Left forelimb (tissue), 1 donor: Measurements from ENCODE around the gene SYCP3.
"Not testable (repeated sequence)": the region's sequence is repeated elsewhere in the genome, so short reads cannot be mapped to it uniquely, and the experiment has no call there.

ENCODE experiments used
- DNase-seq: peaks from one replicate; pipeline ENCODE4 v3.0.0-alpha.2; 2018; ENCODE audit warnings: low spot score

Gene SYCP3

GRCh38 chr12:101759396-101760047, 20.3 kb upstream of the SYCP3 start:
- DNase-seq, result no peak

GRCh38 chr12:101750152-101750551, 10.9 kb upstream of the SYCP3 start:
- DNase-seq, result no peak

GRCh38 chr12:101749657-101750056, 10.4 kb upstream of the SYCP3 start:
- DNase-seq, result no peak

GRCh38 chr12:101748907-101749306, 9.6 kb upstream of the SYCP3 start:
- DNase-seq, result no peak

- no peak for DNase-seq
Observed at GRCh38 chr12:101747697-101748096, 8.4 kb upstream of the SYCP3 start.

GRCh38 chr12:101746661-101747060, 7.4 kb upstream of the SYCP3 start:
- DNase-seq, result no peak

- DNase-seq, result no peak
Observed at GRCh38 chr12:101746196-101746595, 6.9 kb upstream of the SYCP3 start.

- DNase-seq, result no peak
Observed at GRCh38 chr12:101745481-101745880, 6.2 kb upstream of the SYCP3 start.

- no peak for DNase-seq
Observed at GRCh38 chr12:101743724-101744472, 4.6 kb upstream of the SYCP3 start.

- no peak for DNase-seq
Observed at GRCh38 chr12:101743242-101743641, 4.0 kb upstream of the SYCP3 start.

- DNase-seq, result no peak
Observed at GRCh38 chr12:101740980-101741379, 1.7 kb upstream of the SYCP3 start.

- no peak for DNase-seq
Observed at GRCh38 chr12:101740566-101740965, 1.3 kb upstream of the SYCP3 start.

GRCh38 chr12:101737476-101737875, 1.8 kb downstream of the SYCP3 start:
- DNase-seq, result no peak

- not testable (repeated sequence) for DNase-seq
Observed at GRCh38 chr12:101734482-101734881, 4.8 kb downstream of the SYCP3 start.

GRCh38 chr12:101733166-101733565, 6.1 kb downstream of the SYCP3 start:
- DNase-seq, result no peak

GRCh38 chr12:101732318-101732717, 6.9 kb downstream of the SYCP3 start:
- DNase-seq, result no peak

GRCh38 chr12:101729842-101730241, 9.4 kb downstream of the SYCP3 start:
- DNase-seq, result no peak

- DNase-seq, result no peak
Observed at GRCh38 chr12:101727098-101727497, 12.2 kb downstream of the SYCP3 start.

- DNase-seq, result no peak
Observed at GRCh38 chr12:101722392-101722791, 16.9 kb downstream of the SYCP3 start.

GRCh38 chr12:101720118-101720517, 19.1 kb downstream of the SYCP3 start:
- no peak for DNase-seq

- no peak for DNase-seq
Observed at GRCh38 chr12:101719566-101719965, 19.7 kb downstream of the SYCP3 start.

- DNase-seq, result no peak
Observed at GRCh38 chr12:101714877-101715444, 24.3 kb downstream of the SYCP3 start.

- DNase-seq, result no peak
Observed at GRCh38 chr12:101713930-101714329, 25.3 kb downstream of the SYCP3 start.
